GDM1 (cell line): ENCODE measurements around the gene CRISP2.

Experiments used
- DNase-seq: peaks from one replicate; lab custom pipeline; 2025; lab: John Stamatoyannopoulos, UW

The CRISP2 gene

DNA sequence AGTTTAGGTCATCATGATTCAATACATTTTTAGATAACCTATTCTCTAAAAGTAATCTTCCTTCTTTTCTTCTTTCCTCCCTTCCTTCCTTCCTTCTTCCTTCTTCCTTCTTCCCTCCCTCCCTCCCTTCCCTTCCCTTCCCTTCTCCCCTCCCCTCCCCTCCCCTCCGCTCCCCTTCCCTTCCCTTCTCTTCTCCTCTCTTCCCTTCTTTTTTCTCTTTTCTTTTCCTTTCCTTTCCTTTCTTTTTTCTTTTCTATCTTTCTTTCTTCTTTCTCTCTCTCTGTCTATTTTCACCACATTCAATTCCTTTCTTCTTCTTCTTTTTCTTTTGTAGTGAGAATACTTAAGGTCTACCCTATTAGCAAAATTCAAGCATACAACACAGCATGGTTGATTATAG, 59.4 kb downstream of the CRISP2 start:
- DNase-seq, result no peak

DNA sequence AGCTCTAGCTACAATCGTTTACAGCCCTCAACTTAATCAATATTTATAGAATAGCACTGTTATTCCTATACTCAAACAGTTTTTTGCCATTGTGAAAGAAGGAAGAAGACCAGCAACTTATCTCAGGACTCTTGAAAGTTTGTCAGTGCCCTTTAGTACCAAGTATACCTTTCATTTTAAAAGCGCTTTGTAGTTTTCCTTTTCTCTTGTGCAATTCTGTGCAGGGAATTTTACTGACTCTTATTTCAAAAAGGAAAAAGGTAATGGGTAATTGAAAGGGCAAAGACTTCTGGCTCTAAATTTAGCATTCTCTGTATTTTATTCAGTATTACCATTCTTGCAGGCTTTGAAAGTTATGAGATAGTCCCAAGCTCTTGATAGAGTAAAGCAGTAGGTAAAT, 59.9 kb downstream of the CRISP2 start:
- DNase-seq, result no peak

DNA sequence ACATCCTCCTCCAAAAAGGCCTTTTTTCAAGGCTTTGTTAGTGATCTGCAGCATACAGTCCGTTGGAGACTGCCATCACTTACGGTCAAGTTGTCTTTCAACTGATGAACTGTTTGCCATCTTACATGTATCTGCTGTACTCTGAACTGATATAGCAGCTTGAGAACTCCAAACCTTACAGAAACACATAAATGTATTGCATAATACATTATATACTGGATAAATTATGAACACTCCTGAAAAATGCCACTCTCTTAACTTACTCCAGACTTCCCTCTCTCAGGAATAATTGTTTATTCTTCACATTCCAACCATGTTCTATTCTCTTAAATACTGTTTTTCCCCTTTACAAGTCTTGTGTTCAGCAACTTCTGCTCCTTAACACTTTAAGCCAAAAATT, 62.1 kb downstream of the CRISP2 start:
- DNase-seq, result no peak

DNA sequence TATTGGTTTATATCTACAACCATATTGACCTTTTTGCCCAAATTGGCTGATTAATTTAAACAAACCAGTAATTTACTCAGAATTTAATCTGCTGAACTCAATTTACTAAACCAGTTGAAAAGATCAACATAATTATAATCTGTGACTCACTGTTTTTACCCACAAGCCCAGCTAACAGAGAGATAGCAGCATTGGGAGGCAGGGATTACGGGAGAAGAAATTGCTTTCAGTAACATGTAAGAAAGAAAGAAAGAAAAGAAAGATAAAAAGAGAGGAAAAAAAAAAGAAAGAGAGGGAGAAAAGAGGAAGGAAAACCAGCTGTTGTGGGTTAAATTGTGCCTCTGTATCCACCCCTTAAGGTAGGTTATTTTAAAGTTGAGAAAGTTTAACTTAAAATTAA, 63.4 kb downstream of the CRISP2 start:
- no peak for DNase-seq

DNA sequence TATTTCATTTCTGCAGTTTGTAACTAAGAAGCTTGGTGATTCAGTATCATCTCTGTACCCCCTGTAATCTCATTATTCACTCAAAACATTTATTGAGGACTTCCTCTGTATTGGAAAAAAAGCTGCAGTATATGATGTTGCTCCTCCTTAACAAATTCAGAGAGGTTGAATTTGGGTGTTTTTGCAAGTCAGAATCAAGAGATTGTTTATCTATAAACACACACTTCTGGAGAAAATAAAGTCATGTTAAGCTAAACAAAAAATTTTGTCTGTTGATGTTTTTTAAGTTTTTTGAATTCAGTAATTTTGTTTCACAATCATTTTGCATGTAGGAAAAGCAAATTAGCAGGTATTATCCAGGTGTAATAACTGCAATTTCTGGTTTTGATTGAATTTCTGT, 65.3 kb downstream of the CRISP2 start:
- no peak for DNase-seq

DNA sequence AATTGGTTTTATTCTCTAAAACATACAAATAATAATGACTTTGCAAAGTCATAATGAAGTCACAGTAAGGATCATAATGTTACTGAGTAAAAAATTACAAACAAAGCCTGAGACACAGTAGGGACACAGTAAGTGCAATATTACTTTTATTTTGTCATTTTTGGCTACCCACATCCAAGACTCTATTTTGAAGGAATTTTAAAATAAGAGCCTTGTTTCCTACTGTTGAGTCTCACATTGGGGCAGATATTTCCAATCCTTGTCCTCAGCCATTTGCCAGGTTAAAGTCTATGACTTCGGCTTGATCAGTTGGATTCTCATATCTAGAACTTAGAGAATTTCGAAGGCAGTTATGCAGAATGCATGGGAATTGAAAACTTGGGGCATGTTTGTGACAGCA, 65.9 kb downstream of the CRISP2 start:
- no peak for DNase-seq

DNA sequence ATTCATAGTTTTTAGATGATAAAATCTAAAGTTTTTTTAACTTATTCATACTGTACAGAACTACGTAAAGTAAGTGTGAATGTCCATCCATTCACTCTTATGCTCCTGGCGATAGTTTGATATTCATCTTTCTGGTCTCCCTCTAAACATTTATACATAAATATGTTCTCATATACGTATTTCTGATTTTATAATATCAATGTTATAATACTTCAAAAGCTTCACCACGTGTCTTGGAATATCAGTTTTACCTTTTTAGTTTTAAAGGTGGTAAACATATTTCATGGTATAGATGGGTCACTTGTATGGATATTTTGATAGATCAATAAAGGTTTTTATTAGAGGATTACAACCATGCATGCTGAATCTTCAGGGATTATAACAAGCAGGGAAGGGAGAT, 66.4 kb downstream of the CRISP2 start:
- no peak for DNase-seq

DNA sequence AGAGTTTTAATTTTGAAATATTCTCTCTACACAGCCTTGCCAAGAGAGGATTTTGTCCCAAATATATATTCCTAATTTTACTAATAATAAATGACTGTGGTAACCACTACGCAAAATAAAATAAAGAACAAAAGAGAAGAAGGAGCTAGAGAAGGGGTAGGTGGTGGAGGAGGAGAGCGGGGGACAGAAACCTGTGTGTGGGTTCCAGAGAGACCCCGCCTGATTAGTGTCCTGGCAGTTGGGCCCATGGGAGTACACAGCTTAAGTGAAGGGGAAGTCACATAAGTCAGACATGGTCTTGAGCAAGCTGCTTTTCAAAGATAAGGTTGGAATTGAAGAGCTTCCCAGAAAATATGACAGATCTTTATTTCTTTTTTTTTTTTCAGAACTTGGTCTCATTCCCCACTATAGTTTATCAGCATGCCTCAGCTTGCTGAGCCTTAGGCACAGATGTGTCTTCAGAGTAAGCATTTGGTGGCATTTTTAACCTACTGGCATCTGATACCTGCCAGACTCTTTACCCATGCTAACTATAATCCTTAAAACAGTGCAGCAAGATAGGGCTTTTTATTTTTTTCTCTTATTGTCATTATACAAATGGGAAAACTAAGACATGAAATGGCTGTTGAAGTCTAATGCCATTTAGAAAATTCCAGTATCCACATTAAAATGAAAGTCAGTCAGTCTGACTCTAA, 67.1 kb downstream of the CRISP2 start:
- DNase-seq, result peak; percentile 79

DNA sequence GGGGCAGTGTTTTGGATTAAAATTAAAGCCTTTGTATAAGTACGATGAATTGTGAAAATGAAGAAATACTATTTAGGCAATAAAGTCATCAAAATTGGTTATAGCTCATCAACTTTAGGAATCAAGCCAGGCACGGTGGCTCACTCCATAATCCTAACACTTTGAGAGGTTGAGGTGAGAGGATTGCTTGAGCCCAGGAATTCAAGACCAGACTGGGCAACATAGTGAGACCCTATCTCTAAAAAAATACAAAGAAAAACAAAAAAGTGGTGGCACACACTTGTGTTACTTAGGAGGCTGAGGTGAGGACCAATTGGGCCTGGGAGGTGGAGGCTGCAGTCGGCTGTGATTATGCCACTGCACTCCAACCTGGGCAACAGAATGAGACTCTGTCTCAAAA, 68.2 kb downstream of the CRISP2 start:
- DNase-seq, result no peak
